ENCODE data around the gene OSM. TPM values are rescaled to one million over a fixed set of nuclear protein-coding genes. Genes with fewer than 3 reads are reported as not detected.

Gene OSM
- total RNA-seq, 8 experiments from 2014 or later, result 0.08 to 0.71 (median 0.23) TPM; not detected in 3

DNA sequence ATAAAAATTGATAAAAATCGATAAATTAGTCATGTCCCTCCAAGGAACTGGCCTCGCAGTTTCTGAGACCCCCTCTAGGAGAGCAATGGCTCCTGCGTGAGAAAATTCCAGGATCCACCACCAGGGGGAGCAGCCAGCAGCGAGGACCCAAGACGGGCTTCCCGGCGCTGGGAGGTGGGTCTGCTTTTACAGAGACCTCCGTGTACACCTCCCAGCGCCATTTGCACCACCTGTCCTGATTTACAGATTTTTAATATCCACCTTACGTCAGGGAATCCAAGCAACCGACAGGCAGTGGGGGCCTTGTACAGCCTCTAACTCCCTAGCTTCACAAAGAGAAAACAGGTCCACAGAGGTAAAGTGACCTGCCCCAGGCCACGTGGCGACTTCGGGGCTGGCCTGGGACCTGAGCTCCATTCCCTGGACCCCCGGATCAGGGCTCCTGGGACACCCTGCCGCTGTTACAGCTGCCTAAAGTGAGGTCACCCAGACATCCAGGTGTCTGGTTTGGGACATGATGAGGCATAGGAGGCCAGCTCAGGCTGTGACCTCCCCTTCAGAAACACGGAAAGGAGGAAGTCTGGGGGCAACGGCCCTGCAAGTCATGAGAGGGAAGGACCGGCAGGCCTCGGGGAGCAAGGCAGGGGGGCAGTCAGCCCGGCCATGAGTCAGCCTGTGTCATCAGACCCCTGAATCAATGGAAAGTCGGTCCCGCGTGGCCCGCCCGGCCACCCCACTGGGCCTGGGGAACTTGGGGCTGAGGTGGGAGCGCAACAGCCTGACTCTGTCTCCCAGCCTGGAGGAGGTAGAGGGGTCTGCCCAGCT is 3.5 kb downstream of the OSM start:
- no peak overlapping the region for H3K27ac ChIP-seq
- peaks cover 0 to 7% of the 10 kb centered on the region in 2 donors for H3K4me1 ChIP-seq (replicated peaks in 1 of 2)
- peak; percentile 48 to 90 (median 63) for ATAC-seq (replicated peaks in 6 of 8)
- no peak overlapping the region for H3K4me3 ChIP-seq
- WGBS, 10 experiments, result 0 to 49% (median 3%) methylated on average over 1 to 18 of the region's 27 CpGs; no CpG with 5 or more reads in 2 of the 10 experiments
- in situ Hi-C loops (cut with MboI; ENCODE audit: low pct_unique_long_range_greater_than_20kb in 2 of 9, low sequenced_read_pairs in 9 of 9, unreplicated experiment in 9 of 9), result loop anchor here in 1 of 9 experiments (10.0 kb wide), 1 partner anchor 158 kb away; no protein-coding TSS in a partner anchor

DNA sequence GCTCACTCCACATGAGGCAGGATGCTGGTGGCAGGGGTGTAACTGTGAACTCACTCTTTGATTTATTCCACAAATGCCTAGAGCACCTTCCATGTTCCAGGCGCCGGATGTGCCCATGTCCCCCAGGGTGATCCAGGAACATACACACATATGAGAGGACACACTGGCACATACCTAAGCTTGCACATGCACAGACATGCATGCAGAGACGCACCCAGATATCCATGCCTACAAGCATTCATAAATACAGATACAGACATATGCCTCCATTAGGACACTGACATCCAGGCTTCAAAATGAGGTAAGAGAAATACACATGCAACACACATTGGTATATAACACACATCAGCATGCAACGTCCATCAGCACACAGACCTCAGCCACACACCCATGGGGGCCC is 4.5 kb downstream of the OSM start:
- Histone ChIP-seq H3K4me3 (no peak overlapping the region), H3K27ac (no peak overlapping the region), H3K4me1 (replicated peaks in 1 of 2) (peaks cover 0 to 7% of the 10 kb centered on the region in 2 donors)
- peak in 1 of 8 experiments; percentile 13 for ATAC-seq (replicated peaks in 6 of 8)
- WGBS, 10 experiments, result 73 to 100% (median 100%) methylated on average over 1 to 3 of the region's 4 CpGs; no CpG with 5 or more reads in 4 of the 10 experiments
- in situ Hi-C loops (cut with MboI; ENCODE audit: low pct_unique_long_range_greater_than_20kb in 2 of 9, low sequenced_read_pairs in 9 of 9, unreplicated experiment in 9 of 9), result loop anchor here in 1 of 9 experiments (10.0 kb wide), 1 partner anchor 157 kb away; no protein-coding TSS in a partner anchor

DNA sequence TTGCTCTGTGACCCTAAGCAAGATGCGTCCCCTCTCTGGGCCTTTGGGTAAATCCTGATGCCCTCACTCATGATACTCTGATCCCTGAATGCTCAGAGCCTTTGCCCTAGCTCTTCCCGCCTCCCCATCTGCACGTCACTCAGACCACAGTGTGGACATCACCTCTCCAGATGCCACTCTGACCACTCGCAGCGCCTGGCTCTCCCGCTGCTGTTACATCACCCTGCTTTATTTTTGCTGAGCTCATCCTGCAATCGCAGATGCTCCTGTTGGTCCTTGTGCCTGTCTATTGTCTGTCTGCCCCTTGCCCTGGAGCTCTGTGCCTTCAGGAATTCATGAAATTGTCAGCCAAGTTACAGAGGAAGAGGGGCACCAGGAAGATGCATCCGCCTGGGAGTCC is 5.5 kb downstream of the OSM start:
- in situ Hi-C loops (cut with MboI; ENCODE audit: low pct_unique_long_range_greater_than_20kb in 2 of 9, low sequenced_read_pairs in 9 of 9, unreplicated experiment in 9 of 9), result loop anchor here in 1 of 9 experiments (10.0 kb wide), 1 partner anchor 156 kb away; no protein-coding TSS in a partner anchor
- no peak overlapping the region for H3K4me3 ChIP-seq
- H3K27ac ChIP-seq, result no peak overlapping the region
- H3K4me1 ChIP-seq (replicated peaks in 1 of 2), result peaks cover 0 to 7% of the 10 kb centered on the region in 2 donors
- 67 to 100% (median 83%) methylated on average over 1 to 7 of the region's 8 CpGs; no CpG with 5 or more reads in 2 of the 10 experiments for WGBS, 10 experiments
- peak in 5 of 8 experiments; percentile 33 to 63 (median 42) for ATAC-seq (replicated peaks in 6 of 8)

DNA sequence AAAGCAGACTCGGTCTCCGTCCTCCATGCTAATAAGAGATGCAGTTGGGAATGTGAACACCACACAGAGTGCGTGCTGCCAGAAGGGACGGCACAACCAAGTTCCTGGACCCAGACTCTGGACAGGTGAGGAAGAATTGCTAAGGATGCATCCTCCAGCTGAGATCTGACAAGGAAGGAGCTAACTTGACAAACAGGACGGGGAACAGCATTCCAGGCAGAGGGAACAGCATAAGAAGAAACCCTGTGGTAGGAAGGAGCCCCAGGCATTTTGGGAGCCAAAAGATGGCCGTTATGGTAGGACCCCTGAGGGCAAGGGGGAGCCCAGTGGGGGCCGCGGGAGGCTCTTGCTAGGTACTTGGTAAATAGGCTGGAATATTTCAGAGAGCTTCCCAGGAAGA is 6.0 kb downstream of the OSM start:
- 66 to 100% (median 92%) methylated on average over 1 to 6 of the region's 8 CpGs; no CpG with 5 or more reads in 4 of the 10 experiments for WGBS, 10 experiments
- in situ Hi-C loops (cut with MboI; ENCODE audit: low pct_unique_long_range_greater_than_20kb in 2 of 9, low sequenced_read_pairs in 9 of 9, unreplicated experiment in 9 of 9), result loop anchor here in 1 of 9 experiments (10.0 kb wide), 1 partner anchor 156 kb away; no protein-coding TSS in a partner anchor
- Histone ChIP-seq H3K4me1 (replicated peaks in 1 of 2) (peaks cover 0 to 7% of the 10 kb centered on the region in 2 donors), H3K4me3 (no peak overlapping the region), H3K27ac (no peak overlapping the region)
- ATAC-seq (replicated peaks in 6 of 8), result no peak

DNA sequence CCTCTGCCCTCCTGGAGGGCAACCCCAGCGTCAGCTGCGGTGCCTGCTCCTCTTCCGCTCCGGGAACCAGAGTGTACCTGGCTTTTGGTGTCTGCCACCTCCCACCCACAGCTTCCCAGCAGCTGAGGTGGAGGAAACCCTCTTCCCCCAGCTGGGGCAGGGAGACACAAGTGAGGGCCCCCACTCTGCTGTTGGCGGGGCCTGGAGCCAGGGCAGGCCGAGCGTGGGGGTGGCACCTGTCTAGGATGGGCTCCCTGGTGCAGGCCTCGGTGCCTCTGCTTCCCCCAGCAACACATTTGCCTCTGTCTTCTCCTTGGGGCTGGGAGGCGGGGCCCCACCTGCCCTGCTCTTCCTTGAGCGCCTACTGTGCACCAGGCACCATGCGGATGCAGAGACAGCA is 6.4 kb downstream of the OSM start:
- Histone ChIP-seq H3K4me3 (no peak overlapping the region), H3K4me1 (replicated peaks in 1 of 2) (peaks cover 0 to 7% of the 10 kb centered on the region in 2 donors), H3K27ac (no peak overlapping the region)
- in situ Hi-C loops (cut with MboI; ENCODE audit: low pct_unique_long_range_greater_than_20kb in 2 of 9, low sequenced_read_pairs in 9 of 9, unreplicated experiment in 9 of 9), result loop anchor here in 1 of 9 experiments (10.0 kb wide), 1 partner anchor 155 kb away; no protein-coding TSS in a partner anchor
- no peak for ATAC-seq (replicated peaks in 6 of 8)
- WGBS, 10 experiments, result 88 to 100% (median 98%) methylated on average over 2 to 7 of the region's 11 CpGs; no CpG with 5 or more reads in 7 of the 10 experiments

DNA sequence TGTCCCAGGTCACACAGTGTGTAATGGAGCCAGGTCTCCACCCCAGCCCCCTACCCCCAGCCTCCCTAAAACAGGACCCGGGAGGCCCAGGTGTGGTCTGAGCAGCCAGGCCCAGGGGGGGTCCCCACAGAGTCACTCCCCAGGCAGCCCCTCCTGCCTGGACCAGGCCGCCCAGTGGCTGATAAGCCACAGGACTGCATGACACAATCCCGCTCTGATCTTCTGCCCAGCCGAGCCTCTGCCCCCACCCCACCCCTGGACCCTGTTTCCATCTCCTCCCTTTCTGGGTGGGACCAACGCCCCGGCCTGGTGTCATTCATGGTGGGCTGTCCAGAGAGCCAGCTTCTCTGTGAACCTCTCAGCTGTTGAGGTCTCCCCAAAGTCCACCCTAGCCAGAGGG is 12.3 kb downstream of the OSM start:
- in situ Hi-C loops (cut with MboI; ENCODE audit: low pct_unique_long_range_greater_than_20kb in 2 of 9, low sequenced_read_pairs in 9 of 9, unreplicated experiment in 9 of 9), result no loop called here
- Histone ChIP-seq H3K27ac (peak overlapping the region; percentile 80 to 82), H3K4me1 (replicated peaks in 1 of 2) (peaks cover 23 to 35% of the 10 kb centered on the region in 2 donors), H3K4me3 (no peak overlapping the region)
- WGBS, 10 experiments, result 67% methylated on average over 1 of the region's 6 CpGs; no CpG with 5 or more reads in 9 of the 10 experiments
- no peak for ATAC-seq (replicated peaks in 6 of 8)

DNA sequence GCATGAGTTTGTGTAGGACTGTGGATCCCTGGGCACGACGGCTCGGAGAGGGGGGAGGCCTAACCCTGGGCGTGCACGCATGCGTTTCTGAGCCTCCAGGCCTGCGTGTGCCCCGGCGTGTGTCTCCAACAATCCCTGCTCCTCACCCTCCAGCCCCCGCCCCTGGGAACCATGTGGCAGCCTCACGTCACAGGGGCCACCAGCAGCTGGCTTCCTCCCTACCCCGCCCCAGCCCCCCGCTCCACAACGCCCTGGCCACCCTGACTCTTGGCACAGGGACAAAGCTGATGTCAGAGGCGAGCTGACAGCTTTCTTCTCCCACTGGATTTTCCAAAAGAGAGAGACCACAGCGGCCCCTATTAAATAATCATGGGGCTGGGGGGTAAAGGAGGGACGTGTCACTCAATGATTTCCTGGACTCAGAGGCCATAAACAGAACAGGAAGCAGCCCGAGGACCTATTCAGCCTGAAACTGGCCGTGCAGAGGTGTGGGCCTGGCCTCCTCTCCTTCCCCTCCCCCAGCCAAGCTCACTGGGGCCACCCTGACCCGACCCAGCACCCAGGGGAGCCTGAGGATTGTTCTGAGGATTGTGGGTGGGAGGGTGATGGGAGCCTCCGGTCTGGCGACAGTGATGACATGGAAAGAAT is 13.3 kb downstream of the OSM start:
- in situ Hi-C loops (cut with MboI; ENCODE audit: low pct_unique_long_range_greater_than_20kb in 2 of 9, low sequenced_read_pairs in 9 of 9, unreplicated experiment in 9 of 9), result no loop called here
- 27% methylated on average over 3 of the region's 22 CpGs; no CpG with 5 or more reads in 9 of the 10 experiments for WGBS, 10 experiments
- peaks cover 31 to 43% of the 10 kb centered on the region in 2 donors for H3K4me1 ChIP-seq (replicated peaks in 1 of 2)
- peak; percentile 30 to 76 (median 70) for ATAC-seq (replicated peaks in 6 of 8)
- no peak overlapping the region for H3K4me3 ChIP-seq
- peak overlapping the region; percentile 80 to 82 for H3K27ac ChIP-seq

DNA sequence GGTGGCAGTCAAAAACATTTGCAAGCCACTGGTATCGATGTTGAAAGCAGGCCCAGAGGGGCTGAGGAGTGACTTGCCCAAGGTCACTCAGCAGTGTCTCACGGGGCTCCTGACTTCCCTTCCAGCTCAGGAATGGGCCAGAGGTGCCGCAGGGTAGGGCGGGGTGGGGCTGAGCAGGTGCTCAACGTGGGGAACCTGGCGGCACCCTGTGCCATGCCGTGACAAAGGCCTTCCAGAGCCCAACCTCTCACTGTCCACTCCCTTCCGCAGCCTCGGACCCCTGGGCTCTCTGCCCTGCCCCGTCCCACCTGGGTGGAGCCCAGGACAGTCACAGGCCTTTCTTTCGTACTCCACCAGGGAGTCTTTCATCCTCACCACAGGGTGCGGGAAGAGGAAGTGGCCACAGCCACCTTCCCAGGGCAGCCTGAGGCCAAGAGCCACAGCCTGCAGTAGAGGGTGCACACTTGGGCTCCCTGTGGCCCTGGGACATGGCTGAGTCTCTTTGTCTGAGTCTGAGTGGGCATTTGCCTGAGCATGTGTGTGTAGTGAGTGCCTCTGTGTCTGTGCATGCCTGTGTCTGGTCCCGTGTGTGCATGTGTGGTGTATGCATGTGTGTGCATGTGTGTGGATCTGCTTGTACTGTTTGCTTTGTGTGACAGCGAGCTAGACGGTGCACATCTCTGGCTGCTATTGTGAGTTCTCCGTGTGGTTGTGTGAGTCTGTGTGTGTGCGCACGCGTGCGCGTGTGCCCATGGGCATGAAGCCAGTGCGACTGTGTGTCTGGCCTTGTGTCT is 14.0 kb downstream of the OSM start:
- Histone ChIP-seq H3K4me1 (replicated peaks in 1 of 2) (peaks cover 31 to 43% of the 10 kb centered on the region in 2 donors), H3K27ac (peak overlapping the region; percentile 52 to 82), H3K4me3 (no peak overlapping the region)
- peak in 5 of 8 experiments; percentile 1 to 8 (median 3) for ATAC-seq (replicated peaks in 6 of 8)
- 50 to 100% (median 63%) methylated on average over 1 to 6 of the region's 22 CpGs; no CpG with 5 or more reads in 4 of the 10 experiments for WGBS, 10 experiments
- in situ Hi-C loops (cut with MboI; ENCODE audit: low pct_unique_long_range_greater_than_20kb in 2 of 9, low sequenced_read_pairs in 9 of 9, unreplicated experiment in 9 of 9), result no loop called here

DNA sequence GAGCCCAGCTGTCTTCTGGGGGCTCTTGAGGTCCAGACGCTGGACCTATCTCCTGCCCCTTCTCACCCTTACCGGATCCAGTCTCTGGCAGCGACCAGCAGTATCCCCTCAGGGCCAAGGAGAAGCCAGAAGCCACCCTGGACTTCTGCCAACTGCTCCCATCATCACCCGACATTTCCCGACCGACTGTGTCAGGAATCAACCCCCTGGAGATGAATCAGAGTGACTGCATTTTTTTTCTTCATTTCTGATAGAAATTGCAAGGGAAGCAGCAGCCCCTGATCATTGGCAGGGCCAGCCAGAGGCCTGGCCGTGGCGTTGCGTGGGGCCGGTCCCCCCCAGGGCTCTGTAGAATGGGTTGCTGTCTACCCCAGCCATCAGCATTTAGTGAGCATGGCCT is 14.9 kb downstream of the OSM start:
- H3K27ac ChIP-seq, result peak overlapping the region; percentile 15 to 26
- H3K4me1 ChIP-seq (replicated peaks in 1 of 2), result peaks cover 36 to 49% of the 10 kb centered on the region in 2 donors
- no peak for ATAC-seq (replicated peaks in 6 of 8)
- no peak overlapping the region for H3K4me3 ChIP-seq
- 15 to 90% (median 63%) methylated on average over 2 to 6 of the region's 10 CpGs; no CpG with 5 or more reads in 4 of the 10 experiments for WGBS, 10 experiments
- in situ Hi-C loops (cut with MboI; ENCODE audit: low pct_unique_long_range_greater_than_20kb in 2 of 9, low sequenced_read_pairs in 9 of 9, unreplicated experiment in 9 of 9), result no loop called here

DNA sequence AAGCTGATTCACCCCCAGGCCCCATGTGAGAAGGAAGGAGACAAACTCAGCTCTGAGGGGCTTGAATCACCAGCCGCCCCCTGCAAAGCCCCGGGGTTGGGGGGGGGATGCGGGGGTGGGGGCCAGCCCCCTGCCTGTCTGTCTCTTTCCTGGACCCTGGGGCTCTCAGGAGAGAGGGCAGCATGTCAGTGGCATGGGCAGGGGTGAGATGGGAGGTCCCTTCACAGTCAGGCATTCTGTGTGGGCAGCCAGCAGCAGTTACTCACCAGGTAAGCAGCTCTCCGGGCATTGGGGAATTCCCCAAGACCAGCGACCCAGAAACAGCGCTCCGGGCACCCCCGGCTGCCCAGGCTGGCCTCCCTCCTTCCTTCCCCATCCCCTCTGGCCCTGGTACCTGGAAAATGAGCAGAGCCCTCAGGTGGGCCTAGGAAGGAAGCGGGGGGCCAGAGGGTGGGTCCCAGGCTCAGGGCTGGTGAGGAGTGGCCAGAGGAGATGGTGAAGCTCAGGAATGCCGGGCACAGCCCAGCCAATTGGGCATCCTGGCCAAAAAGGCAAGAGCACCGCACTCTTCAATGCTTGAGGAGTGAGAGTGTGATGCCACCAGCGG is 15.9 kb downstream of the OSM start:
- H3K4me3 ChIP-seq, result no peak overlapping the region
- no peak overlapping the region for H3K27ac ChIP-seq

DNA sequence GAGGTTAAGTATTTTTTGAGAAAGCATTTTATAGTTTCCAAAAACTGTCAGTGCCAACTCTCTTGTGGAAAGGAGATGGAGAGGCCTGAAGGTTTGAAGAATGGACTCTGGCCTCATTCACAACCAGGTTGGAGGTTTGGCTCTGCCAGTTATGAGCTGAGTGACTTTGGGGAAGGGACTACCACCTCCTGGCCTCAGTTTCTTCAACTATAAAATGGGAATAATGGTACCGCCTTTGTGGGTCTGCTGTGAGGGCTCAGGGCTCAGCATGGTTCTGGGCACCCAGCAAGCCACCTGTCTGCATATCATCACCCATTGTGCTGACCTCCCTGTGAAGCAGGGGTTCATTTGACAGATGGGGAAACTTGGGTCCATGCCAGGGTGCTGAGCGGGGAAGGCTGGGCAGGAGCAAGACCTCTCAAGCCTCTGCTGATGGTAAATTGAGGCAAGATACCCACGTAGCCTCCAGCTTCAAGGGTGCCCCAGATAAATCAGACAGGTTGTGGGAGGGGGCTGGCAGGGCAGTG is 16.5 kb downstream of the OSM start:
- in situ Hi-C loops (cut with MboI; ENCODE audit: low pct_unique_long_range_greater_than_20kb in 2 of 9, low sequenced_read_pairs in 9 of 9, unreplicated experiment in 9 of 9), result no loop called here
- WGBS, 10 experiments, result 100% methylated on average over 1 of the region's 3 CpGs; no CpG with 5 or more reads in 8 of the 10 experiments
- no peak for ATAC-seq (replicated peaks in 6 of 8)
- no peak overlapping the region for H3K4me3 ChIP-seq
- no peak overlapping the region for H3K27ac ChIP-seq
- peaks cover 51 to 58% of the 10 kb centered on the region in 2 donors for H3K4me1 ChIP-seq (replicated peaks in 1 of 2)

More for the DNA sequence above, 15.9 kb downstream of the OSM start:
- WGBS, 10 experiments, result 60 to 83% methylated on average over 1 of the region's 12 CpGs; no CpG with 5 or more reads in 8 of the 10 experiments
- ATAC-seq (replicated peaks in 6 of 8), result no peak
- in situ Hi-C loops (cut with MboI; ENCODE audit: low pct_unique_long_range_greater_than_20kb in 2 of 9, low sequenced_read_pairs in 9 of 9, unreplicated experiment in 9 of 9), result no loop called here
- H3K4me1 ChIP-seq (replicated peaks in 1 of 2), result peaks cover 44 to 51% of the 10 kb centered on the region in 2 donors
